VCaP (cell line): ENCODE results near the gene SPEF2.

ENCODE experiments used
- H3K27ac ChIP-seq: fragments of 450-650 bp; 2 replicates; pipeline ENCODE4 v1.5.1; 2017
- TF ChIP-seq, protein P1 (sequence below): fragments of 450-650 bp; conservative IDR thresholded peaks from 2 replicates; pipeline ENCODE4 v1.5.1; 2017; ENCODE audit warnings: mild to moderate bottlenecking, moderate library complexity

Gene SPEF2

DNA sequence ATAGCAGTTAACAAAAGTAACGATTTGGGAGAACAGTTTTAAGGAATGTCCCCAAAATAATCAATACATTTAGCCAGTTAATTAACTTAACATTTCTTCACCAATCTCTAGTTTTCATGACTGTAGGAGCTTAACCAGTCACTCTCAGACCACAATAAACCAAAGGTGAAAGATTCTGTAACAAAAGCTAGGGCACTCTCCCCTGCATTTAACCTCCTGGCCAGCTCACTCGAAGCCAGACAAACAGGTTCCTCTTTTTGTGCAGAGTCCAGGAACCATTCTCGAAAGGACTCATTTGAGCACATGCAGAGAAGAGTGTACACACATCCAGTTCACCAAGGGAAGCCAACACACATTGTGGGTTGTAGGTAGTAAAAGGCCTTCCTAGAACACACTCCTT lies 245.5 kb downstream of the SPEF2 start:
- no peak overlapping the region; the same call in 1 of the 2 replicates for H3K27ac ChIP-seq
- TF ChIP-seq, protein P1, sequence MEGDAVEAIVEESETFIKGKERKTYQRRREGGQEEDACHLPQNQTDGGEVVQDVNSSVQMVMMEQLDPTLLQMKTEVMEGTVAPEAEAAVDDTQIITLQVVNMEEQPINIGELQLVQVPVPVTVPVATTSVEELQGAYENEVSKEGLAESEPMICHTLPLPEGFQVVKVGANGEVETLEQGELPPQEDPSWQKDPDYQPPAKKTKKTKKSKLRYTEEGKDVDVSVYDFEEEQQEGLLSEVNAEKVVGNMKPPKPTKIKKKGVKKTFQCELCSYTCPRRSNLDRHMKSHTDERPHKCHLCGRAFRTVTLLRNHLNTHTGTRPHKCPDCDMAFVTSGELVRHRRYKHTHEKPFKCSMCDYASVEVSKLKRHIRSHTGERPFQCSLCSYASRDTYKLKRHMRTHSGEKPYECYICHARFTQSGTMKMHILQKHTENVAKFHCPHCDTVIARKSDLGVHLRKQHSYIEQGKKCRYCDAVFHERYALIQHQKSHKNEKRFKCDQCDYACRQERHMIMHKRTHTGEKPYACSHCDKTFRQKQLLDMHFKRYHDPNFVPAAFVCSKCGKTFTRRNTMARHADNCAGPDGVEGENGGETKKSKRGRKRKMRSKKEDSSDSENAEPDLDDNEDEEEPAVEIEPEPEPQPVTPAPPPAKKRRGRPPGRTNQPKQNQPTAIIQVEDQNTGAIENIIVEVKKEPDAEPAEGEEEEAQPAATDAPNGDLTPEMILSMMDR: no peak
